Activated CD4-positive, alpha-beta T cell treated with anti-CD3 and anti-CD28 coated beads, Interleukin-2, Interleukin-4, amounts not matched to agents 100 ng/mL and 50 ng/mL, durations not matched to agents 16 hours and 8 hours (primary cell): ENCODE measurements around the gene RAB44.

ENCODE experiments used
- DNase-seq: peaks from one replicate; pipeline ENCODE4 v3.0.0-alpha.2; 2020; ENCODE audit warnings: low spot score

The RAB44 gene

DNA sequence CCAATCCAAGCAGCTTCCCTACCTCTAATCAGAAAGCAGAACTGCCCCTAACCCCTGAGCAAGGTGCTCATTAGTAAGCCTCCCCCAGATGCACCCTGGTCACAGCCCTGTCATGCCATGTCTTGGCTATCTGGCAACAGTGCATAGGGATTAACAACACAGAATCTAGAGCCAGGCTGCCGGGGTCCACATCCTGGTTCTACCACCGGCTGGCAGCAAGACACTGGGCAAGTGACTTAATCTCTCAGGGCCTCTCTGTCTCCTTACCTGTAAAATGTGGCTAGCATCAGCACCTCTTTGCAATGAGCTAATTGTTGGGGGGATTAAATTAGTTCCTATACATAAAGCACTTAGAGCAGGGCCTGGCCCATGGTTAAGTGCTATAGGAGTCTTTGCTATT is 73.5 kb downstream of the RAB44 start:
- no peak for DNase-seq

DNA sequence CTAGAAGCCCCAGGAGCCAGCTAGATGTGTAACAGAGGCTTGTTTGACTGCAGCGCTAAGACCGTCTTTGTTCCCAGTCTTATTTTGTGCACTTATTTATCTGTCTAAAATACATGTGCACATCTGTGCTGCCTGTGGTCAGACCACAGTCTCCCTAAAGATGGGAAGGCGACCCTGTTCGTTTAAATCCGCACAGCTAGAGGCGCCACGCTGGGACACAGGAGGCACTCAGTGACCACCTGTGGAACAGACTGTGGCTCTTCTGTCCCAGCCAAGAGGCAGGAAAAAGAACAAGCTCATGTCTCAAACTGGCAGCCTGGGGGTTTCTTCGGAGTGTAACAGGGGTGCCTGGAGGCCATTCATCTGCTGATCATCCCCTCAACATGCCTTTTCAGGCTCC is 74.8 kb downstream of the RAB44 start:
- DNase-seq, result no peak

DNA sequence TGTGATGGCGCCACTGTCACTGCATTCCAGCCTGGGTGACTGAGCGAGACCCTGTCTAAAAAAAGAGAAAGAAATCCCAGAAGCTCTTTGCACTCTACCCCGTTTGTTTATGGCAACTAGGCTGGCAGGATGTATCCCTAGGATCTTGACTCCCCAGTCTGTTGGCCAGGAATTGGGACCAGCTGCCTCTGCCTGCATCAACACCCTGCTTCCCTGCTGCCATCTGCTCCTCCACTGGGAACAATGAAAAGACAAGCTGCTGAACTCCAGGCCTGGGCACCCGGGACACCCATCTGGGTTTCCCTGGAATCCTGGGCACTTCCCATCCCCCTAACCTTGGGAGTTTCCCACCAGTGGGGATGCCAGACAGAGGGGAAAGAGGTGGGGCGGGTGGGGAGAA is 76.7 kb downstream of the RAB44 start:
- DNase-seq, result no peak

DNA sequence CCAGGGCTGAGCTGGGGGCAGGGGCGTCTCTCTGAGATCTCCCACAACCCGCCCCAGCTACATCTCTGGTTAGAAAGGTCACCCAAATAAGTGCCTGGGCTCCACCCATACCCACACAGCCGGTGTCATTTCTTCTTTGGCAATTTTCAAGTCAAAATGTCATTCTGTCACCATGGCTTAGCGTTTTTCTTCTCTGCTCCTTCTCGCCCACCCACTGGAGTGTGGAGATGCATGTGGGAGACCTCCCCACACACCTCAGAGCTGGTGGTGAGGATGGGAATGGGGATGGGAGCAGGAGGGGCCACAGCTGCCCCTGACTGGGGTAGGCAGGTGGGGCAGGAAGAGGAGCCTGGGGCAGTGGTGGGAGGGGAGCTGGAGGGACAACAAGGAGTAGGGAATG is 78.5 kb downstream of the RAB44 start:
- DNase-seq, result no peak

DNA sequence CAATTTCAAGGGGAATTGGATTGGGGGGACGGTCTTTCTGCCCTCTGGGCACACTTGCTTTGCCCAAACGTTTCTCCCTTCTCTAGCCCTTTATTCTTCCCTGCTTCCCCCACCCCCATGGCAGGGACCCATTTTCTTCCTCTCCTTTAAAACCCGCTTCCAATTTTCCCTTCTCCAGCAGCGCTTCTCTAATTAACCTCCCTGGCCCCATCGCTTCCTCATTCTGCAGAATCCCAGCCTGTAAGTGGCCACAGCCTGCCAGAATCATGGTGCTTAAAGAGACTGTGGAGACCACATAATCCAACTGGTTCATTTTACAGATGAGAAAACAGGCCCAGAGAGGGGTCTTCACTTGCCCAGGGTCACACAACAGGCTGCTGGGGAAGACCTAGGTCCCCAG is 80.2 kb downstream of the RAB44 start:
- DNase-seq, result no peak

DNA sequence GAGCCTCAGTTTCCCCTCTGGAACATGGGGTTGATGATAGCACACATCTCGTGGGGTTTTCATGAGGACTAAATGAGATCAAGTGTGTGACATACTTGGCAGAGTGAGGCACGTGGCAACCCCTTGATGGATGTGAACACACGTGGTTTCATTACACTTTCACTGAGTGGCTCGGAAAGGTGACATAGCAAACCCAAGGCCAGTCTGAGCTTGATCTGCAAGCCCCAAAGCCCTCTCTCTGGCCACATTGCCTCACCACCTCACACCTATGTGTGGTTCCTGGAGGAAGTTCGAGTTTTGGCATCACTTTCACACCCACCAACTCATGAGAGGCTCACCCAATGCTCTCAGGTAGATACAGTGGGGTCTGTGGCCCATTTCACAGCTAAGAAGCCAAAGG is 81.6 kb downstream of the RAB44 start:
- DNase-seq, result no peak

DNA sequence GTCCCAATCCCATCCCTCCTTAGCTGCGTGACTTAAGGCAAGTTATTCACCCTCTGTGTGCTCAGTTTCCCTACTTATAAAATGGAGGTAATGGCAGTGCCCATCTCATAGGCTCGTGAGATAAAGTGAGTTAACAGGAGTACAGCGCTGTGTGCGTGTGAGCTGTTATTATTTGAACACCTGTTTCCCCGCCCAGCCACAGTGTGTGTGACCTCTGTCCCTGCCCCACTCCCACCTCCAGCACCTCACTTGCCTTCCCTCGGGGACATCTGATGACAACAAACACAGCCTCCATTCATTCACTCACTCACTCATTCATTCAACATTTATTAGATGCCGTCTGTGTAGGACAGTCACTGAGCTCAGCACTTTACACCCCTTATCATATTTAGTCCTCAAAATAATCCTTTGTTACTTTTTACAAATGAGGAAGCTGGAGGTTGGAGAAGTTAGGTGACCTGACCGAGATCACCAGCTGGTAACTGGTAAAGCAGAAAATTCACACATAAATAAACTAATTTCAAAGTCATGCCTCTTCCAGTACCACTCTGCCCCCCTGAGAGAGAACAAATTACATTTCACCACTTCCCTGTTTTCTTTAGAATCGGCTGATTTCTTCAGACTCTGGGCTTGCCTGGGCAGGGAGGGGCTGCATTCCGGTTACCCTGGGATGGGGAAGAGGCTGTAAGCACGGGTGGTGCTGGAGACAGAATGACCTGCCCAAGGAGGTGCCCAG is 83.0 kb downstream of the RAB44 start:
- DNase-seq, result no peak

DNA sequence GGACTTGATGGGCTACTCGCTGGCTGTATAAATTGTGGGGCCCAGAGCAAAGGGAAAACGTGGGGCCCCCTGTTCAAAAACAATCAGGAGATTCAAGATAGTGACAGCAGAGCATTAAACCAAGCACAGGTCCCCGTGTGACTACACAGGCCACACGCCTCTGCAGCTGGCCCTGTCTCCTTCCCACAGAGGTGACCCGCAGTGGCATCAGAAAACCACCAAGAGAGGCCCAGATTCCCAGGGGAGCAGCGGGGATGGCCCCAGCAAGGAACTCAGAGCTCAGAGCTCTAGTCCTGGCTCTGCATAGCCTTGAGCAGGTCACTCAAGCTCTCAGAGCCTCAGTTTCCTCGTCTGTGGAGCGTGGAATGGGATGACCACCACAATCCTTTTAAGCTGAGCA is 84.0 kb downstream of the RAB44 start:
- no peak for DNase-seq
